Progenitor cell of endocrine pancreas (in vitro differentiated cells): ENCODE results near the gene CNST. TPM values are rescaled to one million over a fixed set of nuclear protein-coding genes. Genes with fewer than 3 reads are reported as not detected.
"Not testable (repeated sequence)": the region's sequence is repeated elsewhere in the genome, so short reads cannot be mapped to it uniquely, and the experiment has no call there.

ENCODE experiments used
- DNase-seq: peaks from one replicate; pipeline ENCODE4 v3.0.0; 2021; ENCODE audit warnings: low spot score; ENCODE audit not compliant: unreplicated experiment
- H3K27ac Mint-ChIP-seq: 2 replicates; pipeline ENCODE4 v1.8.0; 2021; ENCODE audit warnings: mild to moderate bottlenecking, moderate library complexity, mixed read lengths
- H3K27me3 Mint-ChIP-seq: 2 replicates; pipeline ENCODE4 v1.8.0; 2021; ENCODE audit warnings: mixed read lengths
- H3K36me3 Mint-ChIP-seq: 2 replicates; pipeline ENCODE4 v1.8.0; 2022; ENCODE audit warnings: mixed read lengths; ENCODE audit not compliant: insufficient read depth
- H3K4me1 Mint-ChIP-seq: 2 replicates; pipeline ENCODE4 v1.8.0; 2021; ENCODE audit warnings: low read depth, mixed read lengths
- H3K4me3 Mint-ChIP-seq: 2 replicates; pipeline ENCODE4 v1.8.0; 2021; ENCODE audit warnings: low read depth, mild to moderate bottlenecking, moderate library complexity, mixed read lengths
- H3K9me3 Mint-ChIP-seq: 2 replicates; pipeline ENCODE4 v1.8.0; 2021; ENCODE audit warnings: low read depth, mixed read lengths
- total RNA-seq: library from RNA; stranded (reverse); gene quantifications from 2 replicates; pipeline ENCODE4 v1.2.1, GENCODE V29; 2021
- TF ChIP-seq, protein P1 (sequence below): fragments of 200-600 bp; sonication (generic); IDR thresholded peaks from one replicate; pipeline ENCODE4 v1.5.0; 2021; ENCODE audit warnings: antibody characterized with exemption, mild to moderate bottlenecking; ENCODE audit not compliant: unreplicated experiment

The CNST gene
- total RNA-seq, 1 donor from 2014 or later: 28.3 TPM

DNA sequence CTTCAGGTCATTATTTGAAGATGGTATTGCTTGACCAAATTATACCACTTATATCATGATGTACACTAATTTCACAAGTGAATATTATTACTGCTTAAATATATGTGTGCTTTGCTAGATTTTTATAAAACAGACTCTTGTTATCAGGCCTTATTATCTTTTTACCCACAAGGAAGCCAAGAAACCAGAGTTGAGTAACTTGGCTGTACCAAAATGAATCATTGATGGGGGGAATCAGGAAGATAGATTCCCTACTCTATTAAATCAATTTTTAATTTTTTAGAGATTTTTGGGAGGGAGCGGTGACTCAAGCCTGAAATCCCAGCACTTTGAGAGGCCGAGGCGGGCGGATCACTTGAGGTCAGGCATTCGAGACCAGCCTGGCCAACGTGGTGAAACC, 141.9 kb downstream of the CNST start:
- Mint-ChIP-seq H3K4me1 (peaks cover 1% of the 10 kb centered on the region), H3K27ac (no peak overlapping the region), H3K9me3 (peaks cover 18% of the 10 kb centered on the region), H3K4me3 (no peak overlapping the region), H3K36me3 (no peaks in the 10 kb centered on the region), H3K27me3 (peaks cover 3% of the 10 kb centered on the region)
- TF ChIP-seq, protein P1, sequence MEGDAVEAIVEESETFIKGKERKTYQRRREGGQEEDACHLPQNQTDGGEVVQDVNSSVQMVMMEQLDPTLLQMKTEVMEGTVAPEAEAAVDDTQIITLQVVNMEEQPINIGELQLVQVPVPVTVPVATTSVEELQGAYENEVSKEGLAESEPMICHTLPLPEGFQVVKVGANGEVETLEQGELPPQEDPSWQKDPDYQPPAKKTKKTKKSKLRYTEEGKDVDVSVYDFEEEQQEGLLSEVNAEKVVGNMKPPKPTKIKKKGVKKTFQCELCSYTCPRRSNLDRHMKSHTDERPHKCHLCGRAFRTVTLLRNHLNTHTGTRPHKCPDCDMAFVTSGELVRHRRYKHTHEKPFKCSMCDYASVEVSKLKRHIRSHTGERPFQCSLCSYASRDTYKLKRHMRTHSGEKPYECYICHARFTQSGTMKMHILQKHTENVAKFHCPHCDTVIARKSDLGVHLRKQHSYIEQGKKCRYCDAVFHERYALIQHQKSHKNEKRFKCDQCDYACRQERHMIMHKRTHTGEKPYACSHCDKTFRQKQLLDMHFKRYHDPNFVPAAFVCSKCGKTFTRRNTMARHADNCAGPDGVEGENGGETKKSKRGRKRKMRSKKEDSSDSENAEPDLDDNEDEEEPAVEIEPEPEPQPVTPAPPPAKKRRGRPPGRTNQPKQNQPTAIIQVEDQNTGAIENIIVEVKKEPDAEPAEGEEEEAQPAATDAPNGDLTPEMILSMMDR: no peak
- DNase-seq: no peak

DNA sequence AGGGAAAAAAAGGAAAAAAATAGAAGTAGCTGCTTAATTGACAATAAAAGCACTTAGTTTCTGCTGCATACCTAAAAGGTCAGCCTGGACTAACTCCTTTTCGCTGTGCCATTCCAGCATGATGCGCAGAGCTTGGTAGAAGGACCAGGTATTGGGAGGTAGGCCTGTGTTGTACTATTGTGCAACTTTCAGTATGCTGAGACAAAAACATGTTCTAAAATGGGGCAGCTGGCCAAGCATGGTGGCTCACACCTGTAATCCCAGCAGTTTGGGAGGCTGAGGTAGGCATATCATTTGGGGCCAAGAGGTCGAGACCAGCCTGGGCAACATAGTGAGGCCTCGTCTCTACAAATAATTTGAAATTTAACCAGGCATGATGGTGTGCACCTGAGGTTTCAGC, 142.9 kb downstream of the CNST start:
- Mint-ChIP-seq H3K27me3 (peaks cover 3% of the 10 kb centered on the region), H3K4me3 (no peak overlapping the region), H3K9me3 (peaks cover 18% of the 10 kb centered on the region), H3K4me1 (peaks cover 1% of the 10 kb centered on the region), H3K27ac (no peak overlapping the region), H3K36me3 (no peaks in the 10 kb centered on the region)
- TF ChIP-seq, protein P1: no peak
- no peak for DNase-seq

DNA sequence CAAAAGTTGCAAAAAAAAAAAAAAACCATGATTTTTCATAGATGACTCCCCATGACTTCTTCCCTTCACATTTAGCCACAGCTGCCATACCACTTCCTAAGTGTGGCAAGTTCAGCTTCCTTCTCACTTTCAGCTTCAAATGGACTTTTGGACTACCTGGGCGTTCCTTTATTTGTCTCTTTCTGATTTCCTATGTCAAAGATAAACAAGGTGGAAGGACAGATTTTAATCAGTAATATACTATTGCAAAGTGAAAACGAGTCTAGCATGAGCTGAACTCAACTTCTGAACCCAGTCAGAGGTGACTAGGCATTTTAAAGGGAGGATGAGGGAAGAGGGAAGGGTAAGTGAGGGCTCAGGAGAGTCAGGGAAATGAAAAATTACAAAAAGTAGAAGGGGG, 143.6 kb downstream of the CNST start:
- H3K36me3 Mint-ChIP-seq: no peaks in the 10 kb centered on the region
- no peak overlapping the region for H3K4me3 Mint-ChIP-seq
- TF ChIP-seq, protein P1: no peak
- H3K27ac Mint-ChIP-seq: no peak overlapping the region
- peaks cover 3% of the 10 kb centered on the region for H3K27me3 Mint-ChIP-seq
- H3K4me1 Mint-ChIP-seq: peaks cover 1% of the 10 kb centered on the region
- peaks cover 18% of the 10 kb centered on the region for H3K9me3 Mint-ChIP-seq
- no peak for DNase-seq

DNA sequence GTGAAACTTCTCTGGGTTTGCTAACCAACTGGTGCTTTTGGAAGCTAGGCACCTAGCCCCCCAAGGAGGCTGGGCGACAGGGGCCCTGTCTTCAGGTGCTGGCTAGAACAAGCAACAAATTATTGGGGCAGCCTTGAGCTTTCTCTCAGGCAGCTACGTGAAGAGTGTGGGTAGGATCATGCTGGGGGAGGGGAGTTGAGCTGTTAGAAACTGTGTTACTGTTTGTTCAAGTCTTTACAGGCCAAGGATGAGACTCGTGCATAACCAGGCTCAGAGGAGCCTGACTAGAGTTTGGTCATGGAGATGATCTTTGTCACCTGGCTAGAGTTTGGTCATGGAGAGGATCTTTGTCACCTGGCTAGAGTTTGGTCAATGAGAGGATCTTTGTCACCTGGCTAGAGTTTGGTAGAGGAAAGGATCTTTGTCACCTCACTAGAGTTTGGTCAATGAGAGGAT, 145.3 kb downstream of the CNST start:
- peaks cover 22% of the 10 kb centered on the region for H3K9me3 Mint-ChIP-seq

DNA sequence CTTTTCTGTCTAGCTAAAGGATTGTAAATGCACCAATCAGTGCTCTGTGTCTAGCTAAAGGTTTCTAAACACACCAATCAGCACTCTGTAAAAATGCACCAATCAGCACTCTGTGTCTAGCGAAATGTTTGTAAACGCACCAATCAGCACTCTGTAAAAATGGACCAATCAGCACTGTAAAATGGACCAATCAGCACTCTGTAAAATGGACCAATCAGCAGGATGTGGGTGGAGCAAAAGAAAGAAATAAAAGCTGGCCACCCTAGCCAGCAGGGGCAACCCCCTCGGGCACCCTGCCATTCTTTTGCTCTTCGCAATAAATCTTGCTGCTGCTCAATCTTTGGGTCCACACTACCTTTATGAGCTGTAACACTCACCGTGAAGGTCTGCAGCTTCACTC, 146.2 kb downstream of the CNST start:
- H3K4me3 Mint-ChIP-seq, H3K27ac Mint-ChIP-seq: not testable (repeated sequence)

More for the DNA sequence above, 145.3 kb downstream of the CNST start:
- H3K4me3 Mint-ChIP-seq: no peak overlapping the region
- no peak overlapping the region for H3K27ac Mint-ChIP-seq
- H3K4me1 Mint-ChIP-seq: peaks cover 1% of the 10 kb centered on the region
- TF ChIP-seq, protein P1: no peak
- H3K27me3 Mint-ChIP-seq: peaks cover 9% of the 10 kb centered on the region
- H3K36me3 Mint-ChIP-seq: no peaks in the 10 kb centered on the region
- DNase-seq: no peak

More for the DNA sequence above, 146.2 kb downstream of the CNST start:
- H3K27me3 Mint-ChIP-seq: peaks cover 12% of the 10 kb centered on the region
- H3K9me3 Mint-ChIP-seq: peaks cover 22% of the 10 kb centered on the region
- not testable (repeated sequence) for H3K4me1 Mint-ChIP-seq, H3K36me3 Mint-ChIP-seq, DNase-seq

Other genes starting within 250 kb of the CNST start
- 31.9 and 36.5 TPM in 2 replicates for gene SMYD3, start 59.2 kb upstream of the CNST start, total RNA-seq
- 11.6 and 12.4 TPM in 2 replicates for gene TFB2M, start 195 bp upstream of the CNST start, total RNA-seq
- gene SCCPDH, start 158.0 kb downstream of the CNST start, total RNA-seq: 41.3 and 43.3 TPM in 2 replicates